ENCODE data around the gene SLCO2A1.

DNA sequence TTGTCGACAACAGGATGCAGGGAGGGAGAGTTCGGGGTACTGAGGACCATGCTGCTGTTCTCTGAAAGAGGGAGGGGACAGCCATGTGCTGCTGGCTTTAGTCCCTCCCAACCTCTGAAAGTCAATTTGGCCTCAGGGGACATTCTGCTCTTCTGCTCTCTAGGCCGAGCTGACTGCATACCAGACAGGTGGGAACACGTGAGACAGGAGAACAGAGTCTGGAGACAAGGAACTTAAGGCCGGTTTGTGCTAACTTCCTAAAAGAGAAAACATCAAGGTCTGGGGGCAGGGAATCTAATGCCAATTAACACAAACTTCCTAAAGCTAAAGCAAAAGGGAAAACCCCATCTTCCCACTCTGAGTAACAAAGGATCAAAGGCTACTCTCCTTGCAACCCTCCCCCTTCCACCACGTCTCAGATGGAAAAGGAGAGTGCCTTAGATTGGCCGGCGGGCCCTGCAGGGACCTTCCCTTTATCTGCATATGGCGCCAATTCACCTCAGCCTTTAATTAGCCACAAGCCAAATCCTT lies 41.0 kb downstream of the SLCO2A1 start:
- TF ChIP-seq, protein P1, sequence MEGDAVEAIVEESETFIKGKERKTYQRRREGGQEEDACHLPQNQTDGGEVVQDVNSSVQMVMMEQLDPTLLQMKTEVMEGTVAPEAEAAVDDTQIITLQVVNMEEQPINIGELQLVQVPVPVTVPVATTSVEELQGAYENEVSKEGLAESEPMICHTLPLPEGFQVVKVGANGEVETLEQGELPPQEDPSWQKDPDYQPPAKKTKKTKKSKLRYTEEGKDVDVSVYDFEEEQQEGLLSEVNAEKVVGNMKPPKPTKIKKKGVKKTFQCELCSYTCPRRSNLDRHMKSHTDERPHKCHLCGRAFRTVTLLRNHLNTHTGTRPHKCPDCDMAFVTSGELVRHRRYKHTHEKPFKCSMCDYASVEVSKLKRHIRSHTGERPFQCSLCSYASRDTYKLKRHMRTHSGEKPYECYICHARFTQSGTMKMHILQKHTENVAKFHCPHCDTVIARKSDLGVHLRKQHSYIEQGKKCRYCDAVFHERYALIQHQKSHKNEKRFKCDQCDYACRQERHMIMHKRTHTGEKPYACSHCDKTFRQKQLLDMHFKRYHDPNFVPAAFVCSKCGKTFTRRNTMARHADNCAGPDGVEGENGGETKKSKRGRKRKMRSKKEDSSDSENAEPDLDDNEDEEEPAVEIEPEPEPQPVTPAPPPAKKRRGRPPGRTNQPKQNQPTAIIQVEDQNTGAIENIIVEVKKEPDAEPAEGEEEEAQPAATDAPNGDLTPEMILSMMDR (IDR thresholded peaks at IDR 0.05), result no peak
- TF ChIP-seq EP300 (IDR thresholded peaks at IDR 0.05), result no peak
- TF ChIP-seq POLR2AphosphoS5 (IDR thresholded peaks at IDR 0.05), result no peak

Data from gastroesophageal sphincter (tissue), 3 donors.